Measurements from ENCODE around the gene PECR.

The PECR gene

GRCh38 chr2:216044883-216045486, 36.6 kb downstream of the PECR start:
- DNase-seq (ENCODE audit: low spot score), result no peak
- in situ Hi-C loops (cut with MboI; ENCODE audit: low pct_unique_long_range_greater_than_20kb, low sequenced_read_pairs, unreplicated experiment), result no loop called here

GRCh38 chr2:216043949-216044348, 37.7 kb downstream of the PECR start:
- DNase-seq (ENCODE audit: low spot score), result no peak
- no peak for TF ChIP-seq CTCF (IDR thresholded peaks at IDR 0.05; ENCODE audit: extremely low read depth, insufficient read depth, missing control alignments)
- in situ Hi-C loops (cut with MboI; ENCODE audit: low pct_unique_long_range_greater_than_20kb, low sequenced_read_pairs, unreplicated experiment), result no loop called here

More at GRCh38 chr2:216044883-216045486, 36.6 kb downstream of the PECR start:
- no peak for TF ChIP-seq CTCF (IDR thresholded peaks at IDR 0.05; ENCODE audit: extremely low read depth, insufficient read depth, missing control alignments)

GRCh38 chr2:216041438-216041837, 40.2 kb downstream of the PECR start:
- no peak for DNase-seq (ENCODE audit: low spot score)
- in situ Hi-C loops (cut with MboI; ENCODE audit: low pct_unique_long_range_greater_than_20kb, low sequenced_read_pairs, unreplicated experiment), result no loop called here
- no peak for TF ChIP-seq CTCF (IDR thresholded peaks at IDR 0.05; ENCODE audit: extremely low read depth, insufficient read depth, missing control alignments)

- in situ Hi-C loops (cut with MboI; ENCODE audit: low pct_unique_long_range_greater_than_20kb, low sequenced_read_pairs, unreplicated experiment), result no loop called here
- DNase-seq (ENCODE audit: low spot score), result no peak
- no peak for TF ChIP-seq CTCF (IDR thresholded peaks at IDR 0.05; ENCODE audit: extremely low read depth, insufficient read depth, missing control alignments)
Observed at GRCh38 chr2:216039918-216040317, 41.7 kb downstream of the PECR start.

GRCh38 chr2:216034065-216034464, 47.5 kb downstream of the PECR start:
- TF ChIP-seq CTCF (IDR thresholded peaks at IDR 0.05; ENCODE audit: extremely low read depth, insufficient read depth, missing control alignments), result peak; percentile 82
- in situ Hi-C loops (cut with MboI; ENCODE audit: low pct_unique_long_range_greater_than_20kb, low sequenced_read_pairs, unreplicated experiment), result no loop called here
- DNase-seq (ENCODE audit: low spot score), result peak; percentile 60

GRCh38 chr2:216033403-216033802, 48.2 kb downstream of the PECR start:
- DNase-seq (ENCODE audit: low spot score), result no peak
- no peak for TF ChIP-seq CTCF (IDR thresholded peaks at IDR 0.05; ENCODE audit: extremely low read depth, insufficient read depth, missing control alignments)
- in situ Hi-C loops (cut with MboI; ENCODE audit: low pct_unique_long_range_greater_than_20kb, low sequenced_read_pairs, unreplicated experiment), result no loop called here
